Endodermal cell (in vitro differentiated cells): ENCODE measurements around the gene GSDMA. TPM values are rescaled to one million over a fixed set of nuclear protein-coding genes. Genes with fewer than 3 reads are reported as not detected.
A peak's percentile ranks its signal among the peaks of the same experiment; 100 is the strongest.

Experiments
- DNase-seq: peaks from one replicate; pipeline ENCODE4 v3.0.0-alpha.2; 2017
- H3K27ac ChIP-seq: 2 replicates; pipeline ENCODE4 v1.5.1; 2013; ENCODE audit warnings: mild to moderate bottlenecking, low read depth, low read length, moderate library complexity
- H3K27me3 ChIP-seq: 2 replicates; pipeline ENCODE4 v1.6.1; 2013; ENCODE audit warnings: mild to moderate bottlenecking, low read length, moderate library complexity; ENCODE audit not compliant: insufficient read depth, control insufficient read depth, poor library complexity, severe bottlenecking
- H3K36me3 ChIP-seq: 2 replicates; pipeline ENCODE4 v1.7.0; 2013; ENCODE audit warnings: mild to moderate bottlenecking, low read length, moderate library complexity; ENCODE audit not compliant: control insufficient read depth, insufficient read depth
- H3K4me1 ChIP-seq: one replicate; pipeline ENCODE4 v1.7.0; 2013; ENCODE audit warnings: low read length; ENCODE audit not compliant: control insufficient read depth, insufficient read depth
- H3K4me3 ChIP-seq: 2 replicates; pipeline ENCODE4 v1.5.1; 2013; ENCODE audit warnings: mild to moderate bottlenecking, low read length, moderate library complexity
- H3K9ac ChIP-seq: 2 replicates; pipeline ENCODE4 v1.6.1; 2013; ENCODE audit warnings: mild to moderate bottlenecking, low read length, moderate library complexity; ENCODE audit not compliant: poor library complexity, severe bottlenecking; ENCODE audit errors: extremely low read depth
- H3K9me3 ChIP-seq: 2 replicates; pipeline ENCODE4 v1.6.1; 2013; ENCODE audit warnings: mild to moderate bottlenecking, low read length, moderate library complexity; ENCODE audit not compliant: control insufficient read depth
- H3K27ac Mint-ChIP-seq: 2 replicates; pipeline ENCODE4 v1.8.0; 2020; ENCODE audit warnings: mixed read lengths
- H3K27me3 Mint-ChIP-seq: 2 replicates; pipeline ENCODE4 v1.8.0; 2021; ENCODE audit warnings: mild to moderate bottlenecking, mixed read lengths; ENCODE audit not compliant: insufficient read depth
- H3K36me3 Mint-ChIP-seq: 2 replicates; pipeline ENCODE4 v1.8.0; 2020; ENCODE audit warnings: low read depth, mixed read lengths
- H3K4me1 Mint-ChIP-seq: 2 replicates; pipeline ENCODE4 v1.8.0; 2020; ENCODE audit warnings: mixed read lengths
- H3K4me3 Mint-ChIP-seq: 2 replicates; pipeline ENCODE4 v1.8.0; 2020; ENCODE audit warnings: mild to moderate bottlenecking, moderate library complexity, mixed read lengths
- H3K9me3 Mint-ChIP-seq: 2 replicates; pipeline ENCODE4 v1.8.0; 2020; ENCODE audit warnings: mild to moderate bottlenecking, mixed read lengths
- WGBS, 2 experiments: methylation state at CpG; one replicate each; pipeline versions ENCODE4 v1.1.5 to v1.1.7; 2013; ENCODE audit warnings: missing lambda C conversion rate in 2 of 2, mixed read lengths in 1 of 2; ENCODE audit not compliant: insufficient coverage in 1 of 2, insufficient read length in 1 of 2; 5-methylcytosine and 5-hydroxymethylcytosine counted together
- microRNA-seq: library from miRNA; unstranded; fragments of <30 nt; microRNA quantifications from one replicate; pipeline ENCODE4 v1.2.0, GENCODE V29; 2020; ENCODE audit warnings: borderline microRNAs expressed
- total RNA-seq, 2 donors: library from RNA; stranded (reverse); fragmentation: NEBNext Ultra II Directional in 1 of 2; extraction: Animal tissue kit (Norgen Biotek cat#: 25700) in 1 of 2; gene quantifications; 2 replicates in 1 of 2; 3 replicates in 1 of 2; pipeline ENCODE4 v1.2.1, GENCODE V29; 2021
- TF ChIP-seq, protein P1 (sequence below): fragments of 200-600 bp; sonication (generic); conservative IDR thresholded peaks from 2 replicates; pipeline ENCODE4 v1.5.0; 2021; ENCODE audit warnings: antibody characterized with exemption, mild to moderate bottlenecking

The GSDMA gene
- total RNA-seq, 2 donors from 2014 or later: not detected

DNA sequence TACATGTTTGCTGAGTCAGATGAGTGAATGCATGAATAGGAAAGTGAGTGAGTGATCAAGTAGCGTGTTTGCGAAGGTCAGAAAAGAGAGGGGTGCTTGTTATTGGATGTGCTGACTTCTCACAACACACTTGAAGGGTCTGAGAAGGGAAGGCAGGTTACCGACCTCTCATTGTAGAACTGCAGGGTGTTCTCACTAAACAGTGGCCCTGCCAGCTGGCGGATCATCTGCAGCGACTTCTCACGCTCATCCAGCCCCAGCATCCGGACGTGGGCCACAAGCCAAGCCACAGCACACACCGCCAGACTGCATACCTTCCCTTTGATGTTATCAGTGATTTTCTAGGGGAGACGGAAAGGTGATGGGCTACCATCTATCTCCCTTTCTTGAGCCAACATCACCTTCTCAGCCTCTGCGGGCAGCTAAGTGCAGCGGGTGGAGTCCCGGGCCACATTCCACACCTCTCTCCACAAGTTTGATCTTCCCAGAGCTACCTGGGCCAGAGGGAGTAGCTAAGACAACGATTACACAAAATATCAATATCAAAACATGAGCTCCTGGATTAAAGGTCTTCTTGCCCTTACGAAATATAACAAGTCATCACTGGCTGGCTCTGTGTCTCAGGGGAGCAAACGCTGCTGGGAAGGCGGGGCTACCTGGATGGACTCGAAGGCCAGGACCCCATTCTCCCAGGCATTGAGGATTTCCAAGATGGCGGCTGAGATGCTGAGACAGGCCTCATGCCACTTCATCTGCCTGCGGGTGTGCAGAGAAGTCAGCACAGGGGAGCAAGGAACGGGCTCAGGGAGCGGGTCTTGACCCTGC, 63.4 kb downstream of the GSDMA start:
- H3K36me3 Mint-ChIP-seq: peaks cover 64% of the 10 kb centered on the region
- no peak overlapping the region for H3K27ac Mint-ChIP-seq

DNA sequence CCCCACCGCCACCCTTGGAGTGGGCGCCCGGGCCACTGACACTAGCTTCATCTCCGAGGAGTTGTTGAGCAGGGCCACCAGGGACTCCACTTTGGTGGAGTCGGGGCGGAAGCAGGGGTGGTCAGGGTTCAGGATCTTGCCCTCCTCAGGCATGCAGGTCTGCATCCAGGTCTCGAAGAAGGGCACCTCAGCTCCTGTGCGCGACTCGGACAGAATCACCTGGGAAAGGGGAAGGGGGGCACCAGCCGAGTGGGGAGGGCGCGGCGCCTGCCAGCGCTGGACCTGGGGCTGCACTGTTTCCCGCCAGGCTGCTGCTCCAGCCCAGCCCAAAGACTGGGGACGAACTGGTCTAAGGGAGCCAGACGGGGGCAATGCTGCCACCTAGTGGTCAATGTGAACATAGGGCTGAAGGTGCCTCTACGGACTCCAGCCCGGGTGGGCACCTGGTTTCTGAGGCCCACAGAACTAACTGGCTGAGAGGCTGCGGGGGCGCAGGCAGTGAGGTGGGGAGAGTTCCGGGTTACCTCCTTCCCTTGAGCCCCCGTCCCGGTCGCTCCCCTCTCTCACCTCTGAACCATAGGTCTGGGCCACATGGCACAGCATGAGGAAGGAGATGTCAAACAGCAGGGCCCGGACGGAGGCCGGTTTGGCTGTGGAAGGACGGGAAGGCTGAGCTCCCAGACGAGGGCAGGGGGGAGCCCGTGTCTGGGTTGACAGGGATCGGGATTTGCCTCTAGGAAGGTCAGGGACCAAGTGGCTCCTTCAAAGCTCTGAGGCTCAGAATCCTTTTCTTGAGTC, 64.2 kb downstream of the GSDMA start:
- Histone ChIP-seq H3K27me3 (no peaks in the 10 kb centered on the region), H3K36me3 (peaks cover 47% of the 10 kb centered on the region), H3K27ac (no peak overlapping the region), H3K9ac (no peak overlapping the region), H3K4me3 (no peak overlapping the region), H3K9me3 (no peaks in the 10 kb centered on the region), H3K4me1 (no peaks in the 10 kb centered on the region)
- Mint-ChIP-seq H3K36me3 (peaks cover 63% of the 10 kb centered on the region), H3K27ac (no peak overlapping the region), H3K9me3 (no peaks in the 10 kb centered on the region), H3K27me3 (no peaks in the 10 kb centered on the region), H3K4me3 (no peak overlapping the region), H3K4me1 (no peaks in the 10 kb centered on the region)
- 54 to 58% methylated on average over 19 to 33 of the region's 33 CpGs for WGBS, 2 experiments
- TF ChIP-seq, protein P1, sequence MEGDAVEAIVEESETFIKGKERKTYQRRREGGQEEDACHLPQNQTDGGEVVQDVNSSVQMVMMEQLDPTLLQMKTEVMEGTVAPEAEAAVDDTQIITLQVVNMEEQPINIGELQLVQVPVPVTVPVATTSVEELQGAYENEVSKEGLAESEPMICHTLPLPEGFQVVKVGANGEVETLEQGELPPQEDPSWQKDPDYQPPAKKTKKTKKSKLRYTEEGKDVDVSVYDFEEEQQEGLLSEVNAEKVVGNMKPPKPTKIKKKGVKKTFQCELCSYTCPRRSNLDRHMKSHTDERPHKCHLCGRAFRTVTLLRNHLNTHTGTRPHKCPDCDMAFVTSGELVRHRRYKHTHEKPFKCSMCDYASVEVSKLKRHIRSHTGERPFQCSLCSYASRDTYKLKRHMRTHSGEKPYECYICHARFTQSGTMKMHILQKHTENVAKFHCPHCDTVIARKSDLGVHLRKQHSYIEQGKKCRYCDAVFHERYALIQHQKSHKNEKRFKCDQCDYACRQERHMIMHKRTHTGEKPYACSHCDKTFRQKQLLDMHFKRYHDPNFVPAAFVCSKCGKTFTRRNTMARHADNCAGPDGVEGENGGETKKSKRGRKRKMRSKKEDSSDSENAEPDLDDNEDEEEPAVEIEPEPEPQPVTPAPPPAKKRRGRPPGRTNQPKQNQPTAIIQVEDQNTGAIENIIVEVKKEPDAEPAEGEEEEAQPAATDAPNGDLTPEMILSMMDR: peak; percentile 98
- peak; percentile 97 for DNase-seq

More for the DNA sequence above, 63.4 kb downstream of the GSDMA start:
- WGBS, 2 experiments: 94 to 97% methylated on average over 19 to 22 of the region's 22 CpGs
- H3K9me3 Mint-ChIP-seq: no peaks in the 10 kb centered on the region
- H3K4me3 Mint-ChIP-seq: no peak overlapping the region
- H3K4me3 ChIP-seq: no peak overlapping the region
- no peak overlapping the region for H3K27ac ChIP-seq
- no peak overlapping the region for H3K9ac ChIP-seq
- TF ChIP-seq, protein P1: no peak
- H3K27me3 Mint-ChIP-seq: no peaks in the 10 kb centered on the region
- H3K9me3 ChIP-seq: no peaks in the 10 kb centered on the region
- no peaks in the 10 kb centered on the region for H3K4me1 ChIP-seq
- H3K4me1 Mint-ChIP-seq: no peaks in the 10 kb centered on the region
- peaks cover 42% of the 10 kb centered on the region for H3K36me3 ChIP-seq
- no peaks in the 10 kb centered on the region for H3K27me3 ChIP-seq
- DNase-seq: no peak

Small RNA genes lying within 50 kb of the gene (microRNA-seq; reads per million reads assigned to microRNA genes)
- gene MIR6884: not detected

Other genes with a start within 250 kb of the GSDMA start
- 10 to 100 TPM; 42.6 to 57.0 TPM for gene MIEN1, start 232.5 kb upstream of the GSDMA start, total RNA-seq
- gene GRB7, start 225.1 kb upstream of the GSDMA start, total RNA-seq: 10 to 100 TPM; 54.6 to 73.9 TPM
- under 1 TPM; 0.11 to 0.18 TPM for gene IKZF3, start 98.7 kb upstream of the GSDMA start, total RNA-seq
- not detected for gene ZPBP2, start 94.8 kb upstream of the GSDMA start, total RNA-seq
- 10 to 100 TPM; 16.6 to 30.9 TPM for gene GSDMB, start 44.4 kb upstream of the GSDMA start, total RNA-seq
- gene ORMDL3, start 35.4 kb upstream of the GSDMA start, total RNA-seq: 10 to 100 TPM; 77.7 to 83.8 TPM
- gene LRRC3C, start 35.3 kb upstream of the GSDMA start, total RNA-seq: not detected
- gene PSMD3, start 17.8 kb downstream of the GSDMA start, total RNA-seq: 100 to 1,000 TPM; 152 to 164 TPM
- not detected for gene CSF3, start 52.4 kb downstream of the GSDMA start, total RNA-seq
- 100 to 1,000 TPM; 106 to 124 TPM for gene MED24, start 91.4 kb downstream of the GSDMA start, total RNA-seq
- 10 to 100 TPM; 12.7 to 14.4 TPM for gene THRA, start 100.0 kb downstream of the GSDMA start, total RNA-seq
- gene NR1D1, start 137.6 kb downstream of the GSDMA start, total RNA-seq: 1 to 10 TPM; 3.0 to 4.4 TPM
- gene MSL1, start 159.0 kb downstream of the GSDMA start, total RNA-seq: 100 to 1,000 TPM in 1 of 2 donors, 10 to 100 TPM in 1; 95.4 to 108 TPM
- 100 to 1,000 TPM; 113 to 116 TPM for gene CASC3, start 177.5 kb downstream of the GSDMA start, total RNA-seq
- 10 to 100 TPM; 15.6 to 20.8 TPM for gene RAPGEFL1, start 214.5 kb downstream of the GSDMA start, total RNA-seq